CD1c-positive myeloid dendritic cell (primary cell): ENCODE data around the gene F2RL2.
A peak's percentile ranks its signal among the peaks of the same experiment; 100 is the strongest.

Experiments used
- DNase-seq: peaks from one replicate; pipeline ENCODE4 v3.0.0-alpha.2; 2016; ENCODE audit errors: extremely low spot score

The F2RL2 gene, protein sequence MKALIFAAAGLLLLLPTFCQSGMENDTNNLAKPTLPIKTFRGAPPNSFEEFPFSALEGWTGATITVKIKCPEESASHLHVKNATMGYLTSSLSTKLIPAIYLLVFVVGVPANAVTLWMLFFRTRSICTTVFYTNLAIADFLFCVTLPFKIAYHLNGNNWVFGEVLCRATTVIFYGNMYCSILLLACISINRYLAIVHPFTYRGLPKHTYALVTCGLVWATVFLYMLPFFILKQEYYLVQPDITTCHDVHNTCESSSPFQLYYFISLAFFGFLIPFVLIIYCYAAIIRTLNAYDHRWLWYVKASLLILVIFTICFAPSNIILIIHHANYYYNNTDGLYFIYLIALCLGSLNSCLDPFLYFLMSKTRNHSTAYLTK

DNA sequence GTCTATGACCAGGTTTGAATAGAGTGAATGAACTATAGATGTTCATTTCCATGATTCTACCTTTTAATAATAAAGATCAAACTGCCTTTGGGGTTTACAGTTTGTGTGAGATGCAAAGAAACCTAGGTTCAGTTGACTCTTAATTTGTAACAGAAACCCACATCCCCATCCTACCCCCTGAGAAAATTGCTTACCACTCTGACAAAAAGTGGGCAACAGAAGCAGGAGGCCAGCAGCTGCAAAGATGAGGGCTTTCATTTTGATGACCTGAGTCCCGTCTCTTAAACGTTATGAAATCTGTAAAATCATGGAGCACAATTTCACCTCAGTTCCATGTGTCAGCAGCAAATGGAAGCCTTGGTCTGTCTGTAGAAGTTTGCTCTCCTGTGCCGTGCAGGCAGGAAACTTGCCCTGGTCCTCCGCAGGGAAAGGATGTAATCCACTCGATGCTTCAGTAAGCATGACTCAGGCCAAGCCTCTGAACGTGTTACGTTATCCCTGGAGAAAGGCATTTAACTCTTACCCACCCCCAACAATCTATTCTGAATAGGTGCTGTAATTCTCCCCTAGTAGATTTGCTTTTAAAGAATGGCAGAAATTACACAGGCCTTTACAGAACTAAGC, at the start of gene F2RL2:
TSS of gene F2RL2 (minus strand) at position 431 of the 624 bp plus-strand sequence. CDS start at position 258, 173 bp downstream.
- DNase-seq: no peak

DNA sequence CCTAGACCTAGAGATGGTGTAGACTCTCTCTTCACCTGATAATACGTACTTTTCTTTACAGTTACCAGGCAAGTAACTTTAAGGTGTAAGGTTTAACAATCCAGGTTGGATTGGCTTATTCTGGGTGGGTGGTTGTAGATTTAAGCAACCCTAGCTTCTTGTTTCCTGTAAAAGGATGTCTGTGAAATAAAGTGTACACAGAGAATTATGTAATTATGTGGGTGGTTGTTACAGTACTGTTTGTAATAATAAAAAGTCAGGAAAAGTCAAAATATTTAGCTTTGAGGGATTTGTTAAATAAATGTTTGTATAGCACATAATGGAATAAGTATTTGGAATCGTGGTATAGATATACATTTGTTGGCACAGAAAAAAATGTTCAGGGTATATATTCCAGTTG, 49.0 kb upstream of the F2RL2 start:
- DNase-seq: no peak

DNA sequence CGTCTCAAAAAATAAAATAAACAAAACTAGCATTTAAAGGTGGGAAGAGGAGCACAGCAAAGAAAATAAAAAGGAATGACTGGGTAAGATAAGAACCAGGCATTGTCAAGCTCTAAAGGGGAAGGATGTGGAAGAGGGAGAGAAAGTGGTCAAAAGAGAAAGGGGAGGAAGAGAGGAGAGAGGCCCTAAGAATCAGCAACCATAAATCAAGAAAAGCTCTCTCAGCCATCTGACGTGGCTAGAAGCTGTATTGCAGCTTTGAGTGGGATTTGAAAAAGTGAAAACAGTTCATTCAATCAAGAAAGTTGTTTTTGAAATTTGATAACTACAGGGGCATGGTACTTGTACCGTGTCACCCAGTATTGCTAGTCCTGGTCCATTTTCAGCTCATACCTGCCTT, 47.3 kb upstream of the F2RL2 start:
- DNase-seq: no peak

DNA sequence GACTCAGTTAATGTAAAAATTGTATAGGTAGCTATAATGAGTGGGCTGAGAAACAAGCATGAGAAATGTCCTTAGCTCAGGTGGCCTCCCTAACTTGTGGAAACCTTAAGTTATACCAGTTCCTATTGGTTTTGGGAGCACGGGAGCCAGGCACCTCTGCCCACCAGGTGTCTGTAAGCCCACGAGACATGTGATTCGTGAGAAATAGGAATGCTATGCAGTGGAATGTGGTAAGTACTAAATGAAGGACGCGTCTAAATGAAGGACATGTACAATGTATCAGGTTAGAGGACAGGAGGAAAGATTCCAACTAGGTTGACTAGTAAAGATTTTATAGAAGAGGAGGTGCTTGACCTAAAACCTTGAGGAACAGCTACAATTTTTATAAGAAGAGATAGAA, 46.0 kb upstream of the F2RL2 start:
- no peak for DNase-seq

DNA sequence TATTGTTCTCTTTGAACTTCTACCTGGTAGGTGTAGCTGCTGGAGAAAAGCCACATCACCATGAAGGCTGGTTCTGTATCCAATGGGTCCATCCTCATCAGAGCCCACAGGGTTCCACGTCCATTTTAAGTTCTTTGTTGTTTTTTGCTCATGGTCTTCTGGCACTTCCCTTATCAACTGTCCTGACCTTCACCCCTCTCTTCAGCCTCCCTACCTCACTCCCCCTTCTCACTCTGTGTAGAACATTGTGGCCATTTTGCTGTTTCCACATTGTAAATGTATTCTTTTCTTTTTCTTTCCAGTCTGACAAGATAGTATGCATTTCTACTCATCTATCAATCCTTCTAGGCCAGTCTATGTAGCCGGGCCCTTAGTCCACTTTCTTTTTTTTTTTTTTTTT, 44.3 kb upstream of the F2RL2 start:
- DNase-seq: no peak

DNA sequence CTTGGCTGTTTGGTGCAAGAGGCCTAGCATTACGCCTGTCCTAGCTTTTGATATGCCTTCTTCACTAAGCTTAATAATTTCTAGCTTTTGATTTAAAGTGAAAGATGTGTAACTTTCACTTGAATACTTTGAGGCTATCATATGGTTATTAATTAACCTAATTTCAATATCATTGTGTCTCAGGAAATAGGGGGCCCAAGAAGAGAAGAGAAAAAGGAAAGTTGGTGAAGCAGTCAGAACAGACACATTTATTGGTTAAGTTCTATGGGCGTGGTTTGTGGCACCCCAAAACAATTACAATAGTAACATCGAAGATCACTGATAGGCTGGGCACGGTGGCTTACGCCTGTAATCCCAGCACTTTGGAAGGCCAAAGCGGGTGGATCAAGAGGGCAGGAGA, 40.9 kb upstream of the F2RL2 start:
- no peak for DNase-seq

DNA sequence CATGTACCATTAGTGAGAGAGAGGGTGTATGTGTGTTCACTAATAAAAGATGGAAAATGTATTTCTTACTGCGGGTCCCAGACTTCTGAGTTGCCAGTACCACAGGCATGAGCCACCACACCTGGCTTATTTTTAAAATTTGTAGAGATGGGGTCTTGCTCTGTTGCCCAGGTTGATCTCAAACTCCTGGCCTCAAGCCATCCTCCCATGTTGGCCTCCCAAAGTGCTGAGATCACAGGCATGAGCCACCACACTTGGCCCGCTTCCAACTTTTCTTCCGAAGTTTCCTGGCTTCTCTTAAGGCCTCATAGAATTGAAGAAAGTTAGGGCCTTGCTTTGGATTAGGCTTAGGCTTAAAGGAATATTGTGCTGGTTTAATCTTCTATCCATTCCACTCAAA, 40.4 kb upstream of the F2RL2 start:
- no peak for DNase-seq

DNA sequence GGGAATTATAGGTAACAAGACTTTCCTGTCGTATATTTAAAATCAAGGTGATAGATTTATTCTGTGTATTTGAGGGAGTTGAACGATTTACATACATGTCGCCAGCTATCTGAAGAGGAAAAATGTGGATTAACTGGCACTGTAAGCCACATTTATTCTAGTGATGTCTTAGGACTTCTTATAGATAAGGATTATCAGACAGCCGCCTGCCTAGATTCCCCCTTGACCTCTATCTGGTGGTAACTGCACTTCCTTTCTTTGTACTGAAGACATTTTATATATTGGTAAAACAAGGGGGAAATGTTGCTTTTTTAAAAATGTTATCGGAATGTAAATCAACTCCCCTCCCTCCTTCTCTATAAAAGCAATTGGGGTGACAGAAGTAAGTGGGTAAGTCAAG, 39.3 kb upstream of the F2RL2 start:
- DNase-seq: no peak

DNA sequence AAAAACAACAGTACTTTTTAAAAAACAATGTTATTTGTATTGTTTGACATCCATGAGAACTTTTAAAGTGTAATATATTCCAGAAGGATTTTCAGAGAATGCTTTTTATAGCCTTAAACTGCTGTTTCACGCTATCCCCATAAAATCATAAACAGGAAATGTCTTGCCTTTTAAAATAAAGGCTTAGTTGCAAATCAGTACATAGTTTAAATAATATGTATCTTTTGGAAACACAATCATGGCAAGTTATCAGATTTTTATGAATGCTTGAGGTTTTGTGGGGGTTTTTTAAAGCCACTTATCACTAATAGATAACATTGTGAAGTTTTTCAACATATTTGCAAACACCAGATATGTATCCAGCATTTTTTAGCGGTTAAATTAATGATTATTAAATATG, 37.2 kb upstream of the F2RL2 start:
- no peak for DNase-seq

DNA sequence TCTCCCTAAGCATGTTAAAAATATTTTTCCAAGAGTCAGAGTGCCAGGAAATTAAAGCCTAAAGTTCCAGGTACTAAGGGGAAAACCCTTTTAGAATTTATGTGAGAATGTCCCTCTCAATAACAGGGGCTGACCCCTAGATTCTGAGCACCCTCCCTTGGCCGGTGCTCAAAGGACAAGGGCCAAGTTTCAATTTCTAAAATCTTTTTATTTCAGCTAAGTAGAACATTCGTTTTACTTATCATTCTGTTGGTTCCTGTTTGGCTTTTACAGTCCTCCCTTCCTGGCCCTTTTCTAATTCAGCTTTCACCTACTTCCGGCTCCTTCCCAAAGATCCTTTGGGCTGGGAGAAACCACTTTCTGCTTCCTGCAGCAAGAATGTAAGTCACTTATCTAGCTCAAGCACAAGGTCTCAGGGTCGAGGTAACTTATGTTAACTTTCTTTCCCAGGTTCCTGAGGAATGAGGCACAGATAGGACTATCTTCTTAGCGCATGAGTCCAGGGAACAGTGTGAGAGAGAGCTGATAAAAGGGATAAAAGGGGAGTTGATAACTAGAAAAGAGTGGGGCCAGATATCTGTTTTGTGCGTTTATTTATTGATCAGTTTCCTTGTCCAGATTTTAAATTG, 34.6 kb upstream of the F2RL2 start:
- DNase-seq: no peak

DNA sequence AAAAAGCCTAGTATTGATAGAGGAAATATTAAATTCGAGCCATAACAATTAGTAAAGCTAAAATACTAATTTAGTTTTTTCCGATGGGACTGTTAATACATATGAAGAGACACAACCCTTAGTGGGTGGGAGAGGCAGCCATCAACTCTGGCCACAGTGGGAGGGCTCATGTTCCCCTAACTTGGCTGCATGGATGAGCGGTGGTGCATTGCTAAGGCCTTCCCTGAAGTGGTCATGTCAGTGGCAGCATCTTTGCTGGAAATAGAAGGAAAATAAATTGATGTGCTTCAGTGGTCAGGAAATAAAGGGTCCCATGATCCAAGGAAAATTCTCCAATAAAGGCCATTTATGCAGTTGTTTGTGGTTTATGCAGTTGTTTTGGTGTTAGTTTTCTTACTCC, 33.9 kb upstream of the F2RL2 start:
- DNase-seq: no peak

DNA sequence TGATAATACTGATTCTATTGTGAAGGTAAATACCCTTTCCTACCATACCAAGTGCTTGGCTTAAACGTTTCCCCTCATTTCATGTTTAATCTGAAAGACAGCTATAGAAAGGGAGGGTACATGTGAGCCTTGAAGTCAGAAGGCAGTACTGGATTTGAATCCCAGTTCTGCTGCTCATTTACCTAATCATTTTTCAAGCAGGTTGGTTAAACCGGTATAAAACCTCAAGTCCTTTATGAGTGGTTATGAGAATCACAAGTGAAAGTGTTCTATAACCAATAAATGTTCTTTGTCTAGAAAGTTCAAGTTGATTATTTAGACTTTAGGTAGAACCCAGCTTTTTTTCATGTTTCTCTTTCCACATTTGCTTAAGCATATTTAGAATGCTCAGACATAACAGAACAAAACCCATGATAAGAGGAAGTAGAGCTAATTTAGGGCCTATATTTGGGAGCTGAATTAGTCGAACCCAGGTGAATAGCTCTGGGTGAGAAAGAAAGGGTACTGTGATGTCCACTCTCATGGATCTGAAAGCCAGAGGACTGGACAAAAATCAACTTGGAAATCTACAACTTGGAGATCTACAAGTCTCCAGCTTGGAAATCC, 29.7 kb upstream of the F2RL2 start:
- DNase-seq: no peak

DNA sequence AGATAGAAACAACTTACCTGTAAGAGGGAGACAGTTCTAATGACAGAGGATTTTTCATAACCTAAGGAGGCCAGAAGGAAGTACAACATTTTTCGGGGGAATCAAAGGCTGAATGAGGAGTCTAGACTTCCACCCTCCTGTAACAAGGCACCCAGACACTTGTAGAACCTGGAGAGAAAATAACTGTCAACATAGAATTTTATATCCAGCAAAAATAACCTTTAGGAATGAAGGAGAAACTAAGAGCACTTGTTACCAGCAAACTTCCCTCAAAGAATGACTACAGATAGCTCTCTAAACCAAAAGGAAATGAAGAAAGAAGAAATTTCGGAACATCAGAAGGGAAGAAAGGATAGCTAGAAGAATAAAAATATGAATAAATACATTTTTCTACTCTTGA, 25.9 kb upstream of the F2RL2 start:
- no peak for DNase-seq

DNA sequence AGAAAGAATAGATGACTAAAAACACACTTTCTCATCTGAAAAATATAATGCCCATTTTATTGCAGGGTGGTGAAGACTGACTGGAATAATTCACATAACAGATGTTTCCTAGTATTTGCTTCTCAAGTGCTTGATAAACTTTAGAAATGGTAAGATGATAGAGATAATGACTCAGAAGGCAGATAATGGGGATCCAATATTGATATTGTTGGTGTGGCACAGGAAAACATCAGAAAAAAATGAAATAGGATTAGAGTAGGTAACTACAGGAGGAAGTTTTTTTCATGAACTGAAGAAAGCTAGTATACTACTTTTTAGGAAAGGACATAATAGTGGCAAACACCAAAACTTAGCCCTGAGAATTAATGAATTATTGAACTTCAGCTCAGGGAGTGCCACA, 20.2 kb upstream of the F2RL2 start:
- DNase-seq: no peak

DNA sequence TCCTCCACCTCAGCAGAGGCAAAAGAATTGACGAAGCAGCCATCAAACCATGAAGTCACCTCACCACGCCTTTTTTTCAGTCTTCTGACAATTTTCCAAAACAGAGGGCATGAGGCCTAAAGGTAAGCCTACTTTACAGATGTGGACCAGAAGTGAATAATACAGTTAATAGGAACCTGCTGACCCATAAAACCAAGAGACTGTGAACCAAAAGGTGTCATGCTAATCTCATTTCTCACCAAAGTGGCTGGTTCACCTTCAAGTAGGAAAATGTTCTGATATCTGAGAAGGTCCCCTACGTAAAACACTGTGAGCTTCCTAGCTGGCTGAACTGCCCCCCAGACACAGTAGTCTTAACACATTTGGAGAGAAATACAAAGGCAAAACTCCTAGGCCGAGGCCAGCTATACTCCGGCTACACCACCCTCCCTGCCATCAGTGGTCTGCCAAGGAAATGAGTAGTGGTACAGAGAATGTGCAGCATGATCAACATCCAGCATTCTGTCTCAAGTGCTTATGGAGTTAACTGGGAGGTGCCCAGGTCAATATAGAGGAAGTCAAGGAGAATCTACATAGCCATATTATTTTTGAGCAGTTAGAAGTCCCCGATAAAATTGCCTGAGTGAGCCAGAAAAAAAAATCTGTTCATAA, 19.3 kb upstream of the F2RL2 start:
- DNase-seq: no peak

DNA sequence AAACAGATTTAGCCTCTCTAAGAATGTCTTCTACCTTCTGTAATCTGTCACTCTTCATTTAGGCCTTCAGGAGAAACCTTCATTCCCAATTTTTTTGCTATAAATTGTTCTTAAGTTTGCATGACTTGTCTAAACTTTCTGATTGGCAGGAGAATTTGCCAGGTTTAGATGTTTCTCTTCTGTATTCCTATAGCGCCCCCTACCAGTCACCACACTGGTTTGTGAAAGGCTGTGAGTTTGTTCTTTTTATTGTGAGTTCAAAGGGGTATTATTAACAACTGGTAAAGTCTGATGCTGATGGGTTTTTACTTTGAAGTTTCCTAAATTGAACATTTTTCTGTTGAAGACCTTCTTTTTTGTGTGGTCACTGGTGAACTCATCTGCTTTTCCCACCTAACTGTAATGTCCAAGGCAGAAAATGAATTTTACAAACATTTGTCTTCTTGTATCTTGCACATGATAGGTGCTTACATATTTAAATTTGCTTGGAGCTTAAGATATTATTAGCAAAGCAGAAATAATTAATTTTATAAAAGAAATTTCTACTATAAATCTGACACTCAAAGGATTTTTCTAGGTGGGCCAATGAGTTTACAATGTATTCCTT, 18.4 kb upstream of the F2RL2 start:
- DNase-seq: peak; percentile 79

DNA sequence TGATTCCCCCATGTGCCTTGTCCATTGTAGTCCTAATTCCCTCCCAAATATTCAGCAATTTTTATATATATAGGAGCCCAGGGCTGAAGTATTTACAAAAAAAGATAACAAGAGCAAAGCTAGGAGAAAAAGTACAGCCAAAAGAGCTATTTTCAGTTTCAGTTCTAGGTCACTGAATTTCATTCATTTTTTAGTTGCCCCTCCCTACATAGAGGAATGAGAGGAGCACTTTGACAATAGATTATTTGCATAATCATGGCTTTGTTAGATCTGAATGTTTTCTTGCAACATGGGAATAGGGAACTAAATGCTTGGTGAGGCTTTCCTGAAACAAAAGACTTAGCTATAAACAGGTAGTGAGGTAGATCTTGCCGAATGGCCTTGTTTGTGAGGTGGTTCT, 15.3 kb upstream of the F2RL2 start:
- DNase-seq: peak; percentile 34

DNA sequence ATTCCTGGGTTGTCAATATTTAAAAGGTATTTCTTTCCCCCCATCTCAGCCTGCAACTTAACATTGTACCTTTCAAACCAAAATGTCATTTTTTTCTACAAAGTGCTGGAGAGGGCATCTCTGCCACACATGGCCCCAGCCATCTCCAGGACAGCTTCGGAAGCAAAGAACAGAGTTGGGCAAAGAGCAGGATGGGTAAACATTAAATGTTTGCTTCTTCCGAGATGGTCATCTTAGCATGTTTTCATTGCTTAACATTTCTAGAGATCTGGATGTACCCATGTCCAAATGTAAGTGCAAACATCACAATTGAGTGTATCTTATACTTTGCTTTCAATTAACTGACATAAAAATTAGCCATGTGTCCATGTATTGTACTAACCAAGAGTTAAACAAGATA, 14.3 kb upstream of the F2RL2 start:
- DNase-seq: no peak

DNA sequence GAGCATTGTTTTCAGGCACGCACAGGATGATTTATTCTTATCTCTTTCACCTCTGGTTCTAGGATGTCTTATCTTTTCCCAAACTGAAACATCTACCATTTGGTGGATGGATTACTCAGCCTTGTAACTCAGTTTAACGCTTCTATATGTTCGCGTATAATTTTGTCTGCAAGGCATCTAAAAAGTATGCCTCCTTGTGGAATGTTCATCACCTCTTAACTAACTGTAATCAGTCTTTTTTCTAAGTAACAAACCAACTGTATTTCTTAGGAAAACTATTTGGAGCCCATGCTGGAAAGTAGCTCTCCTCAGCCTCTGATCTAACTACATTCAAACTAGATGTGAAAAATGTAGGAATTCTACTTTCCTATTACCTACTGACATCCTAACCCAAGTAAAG, 11.5 kb upstream of the F2RL2 start:
- DNase-seq: no peak

DNA sequence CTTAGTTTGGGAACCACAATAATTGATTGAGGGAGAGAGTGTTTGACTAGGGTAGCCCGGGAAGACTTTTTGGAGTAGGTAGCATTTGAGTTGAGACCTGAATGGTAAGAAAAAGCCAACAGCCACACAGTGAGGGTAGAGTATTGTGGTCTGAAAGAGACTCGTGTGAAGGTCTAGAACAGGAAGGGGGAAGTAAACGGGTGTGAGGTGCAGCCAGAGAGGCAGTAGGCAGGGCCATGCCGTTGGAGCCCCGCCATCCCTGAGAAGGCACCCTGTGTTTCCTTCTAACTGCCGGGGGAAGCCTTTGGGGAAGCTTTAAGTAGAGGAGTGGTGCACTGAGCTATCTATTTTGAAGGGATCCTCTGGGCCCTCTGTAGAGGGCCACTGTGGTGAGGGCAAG, 3.5 kb upstream of the F2RL2 start:
- no peak for DNase-seq

DNA sequence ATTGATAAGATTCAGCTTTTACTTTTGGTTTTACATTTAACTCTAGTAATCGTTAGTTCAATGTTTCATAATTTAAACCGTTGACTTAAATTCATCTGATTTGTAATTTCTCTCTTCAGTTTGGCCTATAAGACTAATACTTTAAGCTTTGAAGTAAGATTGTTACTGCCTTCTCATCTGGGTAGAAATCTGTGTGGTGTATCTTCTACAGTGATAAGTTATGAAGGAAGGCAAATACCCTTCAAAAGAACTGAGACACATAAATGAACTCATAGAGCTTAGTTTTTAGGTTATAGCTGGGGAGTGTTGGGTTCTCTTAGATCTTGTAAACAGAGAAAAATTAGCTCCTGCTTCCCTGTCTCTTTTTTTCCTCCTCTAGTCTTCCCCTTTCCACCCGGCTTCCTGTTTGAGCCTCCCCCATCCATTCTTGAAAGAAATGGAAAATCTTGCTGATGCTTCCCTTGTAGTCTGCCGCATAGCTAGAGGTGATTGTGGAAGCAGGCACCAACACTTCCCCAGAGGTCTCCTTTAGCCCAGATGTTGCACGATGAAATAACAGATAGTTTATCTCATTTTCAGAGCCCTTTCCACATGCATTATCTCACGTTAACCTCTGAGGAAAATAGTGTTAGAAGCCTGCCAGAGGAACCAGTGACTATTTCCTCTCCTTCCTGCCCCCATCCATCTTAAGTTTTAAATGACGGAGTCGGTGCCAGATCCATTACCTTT, 2.0 kb upstream of the F2RL2 start:
- no peak for DNase-seq
